ENCODE measurements around the gene FGFR3.

The FGFR3 gene

GRCh38 chr4:1792832-1793495, at the start of gene FGFR3:
Gene FGFR3 (plus strand): TSS chr4:1793293. CDS start chr4:1793935, 642 bp downstream.
- DNase-seq = peak; percentile 57

GRCh38 chr4:1743551-1743950, 49.5 kb upstream of the FGFR3 start:
- DNase-seq = no peak

- no peak for DNase-seq
These were observed 49.1 kb upstream of the FGFR3 start for GRCh38 chr4:1743975-1744374.

GRCh38 chr4:1744552-1744951, 48.5 kb upstream of the FGFR3 start:
- DNase-seq = no peak

- DNase-seq = no peak
These were observed 47.9 kb upstream of the FGFR3 start for GRCh38 chr4:1745165-1745564.

- no peak for DNase-seq
These were observed 47.4 kb upstream of the FGFR3 start for GRCh38 chr4:1745697-1746096.

GRCh38 chr4:1746265-1746691, 46.8 kb upstream of the FGFR3 start:
- peak; percentile 83 for DNase-seq

GRCh38 chr4:1746919-1747602, 46.0 kb upstream of the FGFR3 start:
- DNase-seq = no peak

- DNase-seq = no peak
These were observed 45.5 kb upstream of the FGFR3 start for GRCh38 chr4:1747603-1747967.

- DNase-seq = peak; percentile 82
These were observed 44.6 kb upstream of the FGFR3 start for GRCh38 chr4:1748465-1748995.

- no peak for DNase-seq
These were observed 43.7 kb upstream of the FGFR3 start for GRCh38 chr4:1749370-1749769.

- no peak for DNase-seq
These were observed 43.3 kb upstream of the FGFR3 start for GRCh38 chr4:1749826-1750225.

GRCh38 chr4:1750381-1751154, 42.5 kb upstream of the FGFR3 start:
- no peak for DNase-seq

- DNase-seq = no peak
These were observed 41.8 kb upstream of the FGFR3 start for GRCh38 chr4:1751155-1751918.

GRCh38 chr4:1751919-1752283, 41.2 kb upstream of the FGFR3 start:
- DNase-seq = no peak

- DNase-seq = peak; percentile 24
These were observed 40.6 kb upstream of the FGFR3 start for GRCh38 chr4:1752284-1753041.

- no peak for DNase-seq
These were observed 39.8 kb upstream of the FGFR3 start for GRCh38 chr4:1753294-1753696.

GRCh38 chr4:1753697-1754311, 39.3 kb upstream of the FGFR3 start:
- no peak for DNase-seq

GRCh38 chr4:1754336-1754735, 38.8 kb upstream of the FGFR3 start:
- DNase-seq = no peak

GRCh38 chr4:1755297-1755696, 37.8 kb upstream of the FGFR3 start:
- no peak for DNase-seq

- DNase-seq = no peak
These were observed 37.0 kb upstream of the FGFR3 start for GRCh38 chr4:1756079-1756478.

Data from stimulated activated CD4-positive, alpha-beta T cell treated with anti-CD3 and anti-CD28 coated beads, Interleukin-4, amount 100 ng/mL, for 1 hour (primary cell).